H9 (cell line): ENCODE measurements around the gene F8. TPM values are rescaled to one million over a fixed set of nuclear protein-coding genes. Genes with fewer than 3 reads are reported as not detected.

Experiments
- DNase-seq: peaks from one replicate; pipeline ENCODE4 v3.0.0-alpha.2; 2017
- H2AFZ ChIP-seq: one replicate; pipeline ENCODE4 v1.6.1; 2013; ENCODE audit warnings: mild to moderate bottlenecking, low read length, control low read depth, moderate library complexity
- H2AK5ac ChIP-seq: 2 replicates; pipeline ENCODE4 v1.6.1; 2013; ENCODE audit warnings: low read length, control low read depth, mixed read lengths; ENCODE audit not compliant: insufficient read length
- H2BK120ac ChIP-seq: one replicate; pipeline ENCODE4 v1.6.1; 2013; ENCODE audit warnings: low read depth, mild to moderate bottlenecking, low read length, control low read depth, inconsistent platforms; ENCODE audit not compliant: poor library complexity, severe bottlenecking
- H2BK12ac ChIP-seq: 2 replicates; pipeline ENCODE4 v1.6.1; 2013; ENCODE audit warnings: low read length, control low read depth, mixed read lengths, low read depth; ENCODE audit not compliant: insufficient read length
- H2BK15ac ChIP-seq: 2 replicates; pipeline ENCODE4 v1.6.1; 2013; ENCODE audit warnings: low read depth, low read length, control low read depth
- H2BK20ac ChIP-seq: one replicate; pipeline ENCODE4 v1.6.1; 2013; ENCODE audit warnings: low read depth, mild to moderate bottlenecking, low read length, control low read depth, inconsistent platforms; ENCODE audit not compliant: poor library complexity, severe bottlenecking
- H2BK5ac ChIP-seq: 2 replicates; pipeline ENCODE4 v1.6.1; 2013; ENCODE audit warnings: low read length, control low read depth, mixed read lengths; ENCODE audit not compliant: insufficient read length
- H3K14ac ChIP-seq: 2 replicates; pipeline ENCODE4 v1.6.1; 2013; ENCODE audit warnings: low read length, control low read depth; ENCODE audit not compliant: insufficient read depth
- H3K18ac ChIP-seq: 2 replicates; pipeline ENCODE4 v1.6.1; 2013; ENCODE audit warnings: low read depth, mild to moderate bottlenecking, mixed read lengths, low read length, control low read depth; ENCODE audit not compliant: insufficient read length
- H3K23ac ChIP-seq: 2 replicates; pipeline ENCODE4 v1.6.1; 2013; ENCODE audit warnings: low read length, control low read depth, mixed read lengths, low read depth; ENCODE audit not compliant: insufficient read length
- H3K23me2 ChIP-seq: 2 replicates; pipeline ENCODE4 v1.6.1; 2013; ENCODE audit warnings: low read depth, mild to moderate bottlenecking, mixed read lengths, low read length, control low read depth; ENCODE audit not compliant: insufficient read length, poor library complexity, severe bottlenecking
- H3K27ac ChIP-seq: 2 replicates; pipeline ENCODE4 v1.5.1; 2013; ENCODE audit warnings: low read length, control low read depth, mixed read lengths, low read depth; ENCODE audit not compliant: insufficient read length
- H3K27me3 ChIP-seq: 2 replicates; pipeline ENCODE4 v1.6.1; 2013; ENCODE audit warnings: low read length, control low read depth, inconsistent platforms; ENCODE audit not compliant: insufficient read depth
- H3K4ac ChIP-seq: 2 replicates; pipeline ENCODE4 v1.6.1; 2013; ENCODE audit warnings: low read depth, mild to moderate bottlenecking, control low read depth, inconsistent platforms, low read length, moderate library complexity
- H3K4me1 ChIP-seq: 2 replicates; pipeline ENCODE4 v1.6.1; 2013; ENCODE audit warnings: low read length, control low read depth, inconsistent platforms; ENCODE audit not compliant: insufficient read depth
- H3K4me2 ChIP-seq: 2 replicates; pipeline ENCODE4 v1.6.1; 2013; ENCODE audit warnings: low read length, control low read depth, mixed read lengths; ENCODE audit not compliant: insufficient read length, insufficient read depth
- H3K56ac ChIP-seq: 2 replicates; pipeline ENCODE4 v1.6.1; 2013; ENCODE audit warnings: low read depth, mild to moderate bottlenecking, mixed read lengths, low read length, control low read depth; ENCODE audit not compliant: insufficient read length
- H3K79me1 ChIP-seq: 2 replicates; pipeline ENCODE4 v1.6.1; 2013; ENCODE audit warnings: low read depth, mild to moderate bottlenecking, moderate library complexity, low read length, control low read depth, inconsistent platforms; ENCODE audit not compliant: insufficient read depth, poor library complexity, severe bottlenecking
- H3K79me2 ChIP-seq: 2 replicates; pipeline ENCODE4 v1.6.1; 2013; ENCODE audit warnings: low read length, control low read depth, inconsistent platforms; ENCODE audit not compliant: insufficient read depth
- H3K9ac ChIP-seq: 2 replicates; pipeline ENCODE4 v1.6.1; 2013; ENCODE audit warnings: low read length, control low read depth, mixed read lengths; ENCODE audit not compliant: insufficient read length; ENCODE audit errors: extremely low read depth
- H3K9me3 ChIP-seq: one replicate; pipeline ENCODE4 v1.6.1; 2013; ENCODE audit warnings: low read depth, low read length, inconsistent platforms; ENCODE audit not compliant: control insufficient read depth
- H3T11ph ChIP-seq: one replicate; pipeline ENCODE4 v1.6.1; 2013; ENCODE audit warnings: mild to moderate bottlenecking, low read length, control low read depth, inconsistent platforms
- H4K20me1 ChIP-seq: one replicate; pipeline ENCODE4 v1.6.1; 2013; ENCODE audit not compliant: control insufficient read depth, insufficient read length, insufficient read depth
- H4K5ac ChIP-seq: 2 replicates; pipeline ENCODE4 v1.6.1; 2013; ENCODE audit warnings: low read depth, mild to moderate bottlenecking, mixed read lengths, low read length, control low read depth; ENCODE audit not compliant: insufficient read length
- H4K8ac ChIP-seq: replicated peaks from 2 replicates; pipeline ENCODE4 v1.6.1; 2013; ENCODE audit warnings: low read length, control low read depth, mixed read lengths, low read depth; ENCODE audit not compliant: insufficient read length
- H4K91ac ChIP-seq: 2 replicates; pipeline ENCODE4 v1.6.1; 2013; ENCODE audit warnings: low read depth, mild to moderate bottlenecking, moderate library complexity, mixed read lengths, low read length, control low read depth; ENCODE audit not compliant: insufficient read length
- H3K27ac Mint-ChIP-seq, 3 experiments: 2 replicates in 2 of 3; 3 replicates in 1 of 3; pipeline ENCODE4 v1.8.0; 2020 to 2021; ENCODE audit warnings: mixed read lengths in 3 of 3, mild to moderate bottlenecking in 1 of 3, moderate library complexity in 1 of 3
- H3K27me3 Mint-ChIP-seq: 2 replicates; pipeline ENCODE4 v1.8.0; 2021; ENCODE audit warnings: low read depth, mild to moderate bottlenecking, moderate library complexity, mixed read lengths
- H3K36me3 Mint-ChIP-seq, 3 experiments: 2 replicates in 2 of 3; 3 replicates in 1 of 3; pipeline ENCODE4 v1.8.0; 2020 to 2021; ENCODE audit warnings: low read depth in 3 of 3, mixed read lengths in 3 of 3; ENCODE audit not compliant: insufficient read depth in 1 of 3
- H3K4me1 Mint-ChIP-seq, 2 experiments: 2 replicates each; pipeline ENCODE4 v1.8.0; 2020; ENCODE audit warnings: mixed read lengths in 2 of 2
- H3K4me3 Mint-ChIP-seq, 2 experiments: 2 replicates in 1 of 2; 3 replicates in 1 of 2; pipeline ENCODE4 v1.8.0; 2020 to 2021; ENCODE audit warnings: mild to moderate bottlenecking in 2 of 2, mixed read lengths in 2 of 2, moderate library complexity in 1 of 2
- H3K9me3 Mint-ChIP-seq, 2 experiments: 2 replicates in 1 of 2; 3 replicates in 1 of 2; pipeline ENCODE4 v1.8.0; 2020; ENCODE audit warnings: mild to moderate bottlenecking in 2 of 2, mixed read lengths in 2 of 2, moderate library complexity in 1 of 2
- CTCF ChIP-seq: fragments of 200-600 bp; sonication (generic); conservative IDR thresholded peaks from 3 replicates; pipeline ENCODE4 v1.8.0; 2021; ENCODE audit warnings: antibody characterized with exemption, mild to moderate bottlenecking
- WGBS: extraction: QIAGEN DNeasy Blood & Tissue Kit; methylation state at CpG from one replicate; pipeline ENCODE4 v1.1.7; 2013; ENCODE audit warnings: missing lambda C conversion rate, low lambda C conversion rate, mixed read lengths; ENCODE audit not compliant: insufficient read length; ENCODE audit errors: extremely low coverage; 5-methylcytosine and 5-hydroxymethylcytosine counted together
- total RNA-seq: library from RNA; stranded (reverse); gene quantifications from 2 replicates; pipeline ENCODE4 v1.2.1, GENCODE V29; 2021

The F8 gene
- total RNA-seq, 1 experiment from 2014 or later: 3.1 TPM

GRCh38 chrX:154793084-154793795 lies 229.3 kb downstream of the F8 start:
- H3K27ac Mint-ChIP-seq: no peak overlapping the region
- Histone ChIP-seq H3K18ac (no peak overlapping the region), H4K91ac (no peak overlapping the region), H2BK15ac (no peak overlapping the region), H3K14ac (no peak overlapping the region), H3K4ac (no peak overlapping the region), H3K4me1 (no peaks in the 10 kb centered on the region), H2BK5ac (no peak overlapping the region), H3K27ac (no peak overlapping the region), H4K5ac (no peak overlapping the region), H3K23me2 (peaks cover 3% of the 10 kb centered on the region), H2AK5ac (no peak overlapping the region), H3K9ac (no peak overlapping the region), H3T11ph (no peak overlapping the region), H2BK20ac (no peak overlapping the region), H3K23ac (no peak overlapping the region), H3K56ac (no peak overlapping the region), H4K8ac (no peak overlapping the region), H2AFZ (no peak overlapping the region), H3K9me3 (peaks cover 40% of the 10 kb centered on the region), H4K20me1 (no peaks in the 10 kb centered on the region), H3K27me3 (no peaks in the 10 kb centered on the region), H3K79me1 (no peaks in the 10 kb centered on the region), H2BK120ac (no peak overlapping the region), H3K4me2 (no peak overlapping the region), H3K79me2 (no peaks in the 10 kb centered on the region; the same call in 1 of the 2 replicates), H2BK12ac (no peak overlapping the region)
- H3K36me3 Mint-ChIP-seq: peaks cover 0 to 12% (median 6%) of the 10 kb centered on the region in 3 experiments; a peak in 5 of 7 replicates
- no peak for DNase-seq
- H3K27me3 Mint-ChIP-seq: peaks cover 4% of the 10 kb centered on the region; the same call in 1 of the 2 replicates
- WGBS: no CpG with 5 or more reads among the region's 7 CpGs
- H3K4me1 Mint-ChIP-seq: peaks cover 7 to 11% of the 10 kb centered on the region in 2 experiments
- no peak for TF ChIP-seq CTCF
- no peak overlapping the region for H3K4me3 Mint-ChIP-seq
- peaks cover 64 to 75% of the 10 kb centered on the region in 2 experiments for H3K9me3 Mint-ChIP-seq
